Bronchial epithelial cell (primary cell): ENCODE results near the gene GMPPB. TPM values are rescaled to one million over a fixed set of nuclear protein-coding genes. Genes with fewer than 3 reads are reported as not detected.

Source experiments
- DNase-seq: peaks from one replicate; pipeline ENCODE4 v3.0.0-alpha.2; 2010; ENCODE audit warnings: low read depth
- FAIRE-seq: peaks from 2 replicates; lab custom pipeline; 2011; peaks lifted over from hg19 to GRCh38; lab: Jason Lieb, UNC
- H3K27me3 ChIP-seq: 2 replicates; pipeline ENCODE4 v1.5.1; 2011; ENCODE audit warnings: low read length; ENCODE audit not compliant: control insufficient read depth, insufficient read depth
- H3K36me3 ChIP-seq: 2 replicates; pipeline ENCODE4 v1.5.1; 2011; ENCODE audit warnings: low read length; ENCODE audit not compliant: control insufficient read depth, insufficient read depth
- H3K4me3 ChIP-seq: 2 replicates; pipeline ENCODE4 v1.5.1; 2011; ENCODE audit warnings: mild to moderate bottlenecking, low read depth, low read length, control low read depth
- CTCF ChIP-seq: IDR thresholded peaks from 2 replicates; pipeline ENCODE4 v1.5.1; 2011; ENCODE audit warnings: mild to moderate bottlenecking, moderate library complexity, low read length, control low read depth, inconsistent platforms; ENCODE audit not compliant: insufficient read depth, severe bottlenecking
- total RNA-seq: library from RNA; depleted of rRNA; stranded (reverse); fragments of >200 nt; gene quantifications from 2 replicates; pipeline ENCODE4 v1.2.1, GENCODE V29; 2014

GMPPB gene
- total RNA-seq, 1 donor from 2014 or later, result 57.7 TPM

- no peak for FAIRE-seq
- no peak for TF ChIP-seq CTCF
- DNase-seq, result no peak
- no peak overlapping the region for H3K4me3 ChIP-seq
- no peaks in the 10 kb centered on the region for H3K27me3 ChIP-seq
- H3K36me3 ChIP-seq, result no peaks in the 10 kb centered on the region
These were observed 40.2 kb upstream of the GMPPB start for GRCh38 chr3:49763981-49764380.

DNA sequence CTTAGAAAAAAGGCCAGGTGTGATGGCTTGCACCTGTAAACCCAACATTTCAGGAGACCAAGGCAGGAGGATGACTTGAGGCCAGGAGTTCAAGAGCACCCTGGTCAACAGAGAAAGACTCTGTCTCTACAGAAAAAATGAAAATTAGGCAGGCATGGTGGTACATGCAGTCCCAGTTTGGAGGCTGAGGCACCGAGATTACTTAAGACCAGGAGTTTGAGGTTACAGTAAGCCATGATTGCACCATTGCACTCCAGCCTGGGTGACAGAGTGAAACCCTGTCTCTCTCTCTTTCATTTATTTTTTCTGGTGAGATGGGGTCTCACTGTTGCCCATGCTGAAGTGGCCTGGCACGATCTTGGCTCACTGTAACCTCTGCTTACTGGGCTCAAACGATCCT, 37.9 kb upstream of the GMPPB start:
- FAIRE-seq, result no peak
- Histone ChIP-seq H3K36me3 (no peaks in the 10 kb centered on the region), H3K27me3 (no peaks in the 10 kb centered on the region), H3K4me3 (no peak overlapping the region)
- TF ChIP-seq CTCF, result no peak
- DNase-seq, result no peak

DNA sequence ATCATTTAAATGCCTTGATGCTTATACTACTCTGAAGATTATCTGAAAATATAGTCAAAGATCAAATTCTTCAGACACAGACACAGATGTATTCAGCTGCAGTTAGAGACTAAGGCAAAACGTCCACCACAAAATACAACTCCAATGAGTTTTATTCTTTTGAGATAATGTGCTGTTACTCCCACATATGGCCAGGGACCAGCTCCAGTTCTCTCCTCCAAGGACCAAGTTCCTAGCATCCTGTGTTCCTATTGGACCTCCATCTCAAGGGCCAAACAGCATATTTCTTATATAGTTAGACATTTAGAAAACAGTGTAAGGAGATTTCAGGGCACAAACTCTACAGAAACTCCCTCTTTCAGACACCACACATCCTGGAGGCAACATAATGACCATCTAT, 35.5 kb upstream of the GMPPB start:
- Histone ChIP-seq H3K4me3 (no peak overlapping the region), H3K27me3 (no peaks in the 10 kb centered on the region), H3K36me3 (no peaks in the 10 kb centered on the region)
- no peak for TF ChIP-seq CTCF
- FAIRE-seq (no peak), DNase-seq (no peak)

DNA sequence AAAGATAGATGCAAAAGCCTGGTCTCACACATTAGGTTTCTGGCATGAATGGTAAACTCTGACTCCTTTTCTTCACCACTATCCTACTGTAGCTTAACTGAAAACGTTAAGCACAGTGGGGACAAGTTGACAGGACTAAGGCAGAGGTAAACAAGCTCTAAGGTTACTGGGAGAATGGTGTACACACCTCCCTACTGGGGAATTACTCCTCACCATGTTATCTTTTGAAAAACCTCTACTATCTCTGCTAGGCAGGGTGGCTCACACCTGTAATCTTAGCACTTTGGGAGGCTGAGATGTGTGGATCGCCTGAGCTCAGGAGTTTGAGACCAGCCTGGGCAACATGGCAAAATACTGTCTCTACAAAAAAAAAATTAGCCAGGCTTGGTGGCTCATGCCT, 33.4 kb upstream of the GMPPB start:
- Histone ChIP-seq H3K27me3 (no peaks in the 10 kb centered on the region), H3K4me3 (no peak overlapping the region), H3K36me3 (no peaks in the 10 kb centered on the region)
- FAIRE-seq (no peak), DNase-seq (no peak)
- TF ChIP-seq CTCF, result no peak

- no peak for DNase-seq
- FAIRE-seq, result no peak
- no peak for TF ChIP-seq CTCF
- Histone ChIP-seq H3K4me3 (no peak overlapping the region), H3K36me3 (no peaks in the 10 kb centered on the region), H3K27me3 (no peaks in the 10 kb centered on the region)
These were observed 32.3 kb upstream of the GMPPB start for GRCh38 chr3:49756036-49756435.

- Histone ChIP-seq H3K27me3 (no peaks in the 10 kb centered on the region), H3K36me3 (no peaks in the 10 kb centered on the region), H3K4me3 (no peak overlapping the region)
- TF ChIP-seq CTCF, result no peak
- no peak for FAIRE-seq
- no peak for DNase-seq
These were observed 30.8 kb upstream of the GMPPB start for GRCh38 chr3:49754536-49754935.
